Measurements from ENCODE around the gene AIP. TPM values are rescaled to one million over a fixed set of nuclear protein-coding genes. Genes with fewer than 3 reads are reported as not detected.

The AIP gene
- total and polyA plus RNA-seq, 2 donors (not counting 3 experiments of a cell fraction or from before 2014, with no cell fraction given): 46.3 to 114 TPM

- no peaks in the 10 kb centered on the region for H4K20me1 ChIP-seq (replicated peaks; ENCODE audit: control insufficient read depth, extremely low read depth, insufficient read depth, low read length)
- peaks cover 0 to 3% of the 10 kb centered on the region in 2 experiments for H3K27me3 ChIP-seq (ENCODE audit: control insufficient read depth in 2 of 2, insufficient read depth in 2 of 2, low read length in 2 of 2)
- no peak overlapping the region for H3K4me2 ChIP-seq (ENCODE audit: insufficient read depth, low read length)
- DNase-seq (ENCODE audit: low read depth, low spot score) (no peak), FAIRE-seq (no peak)
- H3K9me1 ChIP-seq (replicated peaks; ENCODE audit: control insufficient read depth, extremely low read depth, insufficient read depth, low read length): no peaks in the 10 kb centered on the region
- no peak overlapping the region for H3K4me3 ChIP-seq (replicated peaks in 1 of 3; ENCODE audit: insufficient read depth in 1 of 3, low read depth in 1 of 3, low read length in 3 of 3)
- H3K9me3 ChIP-seq (replicated peaks; ENCODE audit: control insufficient read depth, insufficient read depth, low read length): no peaks in the 10 kb centered on the region
- intact Hi-C loops (cut with micrococcal nuclease): no loop called here
- no TSS peak for BruUV-seq (replicated peaks)
- TF ChIP-seq GATA2 (IDR thresholded peaks at IDR 0.05; ENCODE audit: insufficient read depth, insufficient read length, low read depth, low read length) (no peak), POLR2A (IDR thresholded peaks at IDR 0.05; ENCODE audit: low read depth, low read length) (no peak), CTCF (IDR thresholded peaks at IDR 0.05; ENCODE audit: extremely low read depth in 1 of 2, insufficient read depth in 1 of 2, low read depth in 1 of 2, low read length in 2 of 2) (no peak), MAX (IDR thresholded peaks at IDR 0.05; ENCODE audit: insufficient read depth, insufficient read length) (no peak), FOS (IDR thresholded peaks at IDR 0.05; ENCODE audit: borderline replicate concordance, insufficient read depth, low read length) (no peak), MYC (IDR thresholded peaks at IDR 0.05; ENCODE audit: low read depth, low read length) (no peak), JUN (IDR thresholded peaks at IDR 0.05; ENCODE audit: borderline replicate concordance, insufficient read depth, insufficient read length, low read depth) (no peak), POLR2AphosphoS5 (IDR thresholded peaks at IDR 0.05; ENCODE audit: insufficient read depth, low read depth, low read length) (no peak)
- H2AFZ ChIP-seq (ENCODE audit: low read depth, low read length): no peak overlapping the region
- no peaks in the 10 kb centered on the region for H3K36me3 ChIP-seq (ENCODE audit: control insufficient read depth in 2 of 2, extremely low read depth in 1 of 2, insufficient read depth in 2 of 2, low read length in 2 of 2)
- H3K79me2 ChIP-seq (ENCODE audit: control insufficient read depth, insufficient read depth, low read length): no peaks in the 10 kb centered on the region
- dilution Hi-C loops (cut with MboI; ENCODE audit: extremely low pct_ligation_motif_present, low sequenced_read_pairs): no loop called here
- no peak overlapping the region for H3K9ac ChIP-seq (replicated peaks; ENCODE audit: extremely low read depth, insufficient read depth, low read length)
- ChIA-PET CTCF (no interaction called here), POLR2A (no interaction called here)
- H3K4me1 ChIP-seq (ENCODE audit: control insufficient read depth, extremely low read depth, insufficient read depth, low read length): no peaks in the 10 kb centered on the region
- no peak overlapping the region for H3K27ac ChIP-seq (ENCODE audit: insufficient read depth, low read depth, low read length)
Observed at GRCh38 chr11:67522338-67522737, 39.5 kb downstream of the AIP start.

Data from endothelial cell of umbilical vein (primary cell).